Thoracic aorta (tissue), 2 donors: ENCODE results near the gene WDFY2. TPM values are rescaled to one million over a fixed set of nuclear protein-coding genes. Genes with fewer than 3 reads are reported as not detected.
"Not testable (repeated sequence)": the region's sequence is repeated elsewhere in the genome, so short reads cannot be mapped to it uniquely, and the experiment has no call there.

ENCODE experiments used
- ATAC-seq: fragments of 150-250 bp; one replicate; pipeline ENCODE4 v1.8.0; 2017; ENCODE audit warnings: low read depth; ENCODE audit not compliant: insufficient number of reproducible peaks, low FRiP score
- DNase-seq: peaks from one replicate; pipeline ENCODE4 v3.0.0-alpha.2; 2020; ENCODE audit warnings: low spot score
- H3K27ac ChIP-seq, 2 donors: fragments of 200-600 bp; sonication (generic); 1 replicate in 1 of 2; 2 replicates in 1 of 2; pipeline ENCODE4 v1.5.1; 2016; ENCODE audit warnings: mild to moderate bottlenecking in 2 of 2, moderate library complexity in 2 of 2
- H3K27me3 ChIP-seq: fragments of 200-600 bp; sonication (generic); replicated peaks from 2 replicates; pipeline ENCODE4 v1.6.0; 2016; ENCODE audit warnings: mild to moderate bottlenecking; ENCODE audit not compliant: insufficient read depth
- H3K36me3 ChIP-seq: fragments of 200-600 bp; sonication (generic); one replicate; pipeline ENCODE4 v1.5.1; 2016
- H3K4me1 ChIP-seq, 2 donors: fragments of 200-600 bp; sonication (generic); 1 replicate in 1 of 2; 2 replicates in 1 of 2; pipeline versions ENCODE4 v1.5.1 to v1.6.0; 2016; ENCODE audit warnings: low read depth in 2 of 2, mild to moderate bottlenecking in 1 of 2; ENCODE audit not compliant: control insufficient read depth in 1 of 2
- H3K4me3 ChIP-seq: fragments of 200-600 bp; sonication (generic); 2 replicates; pipeline ENCODE4 v1.5.1; 2016; ENCODE audit warnings: mild to moderate bottlenecking
- H3K9me3 ChIP-seq: fragments of 200-600 bp; sonication (generic); 2 replicates; pipeline ENCODE4 v1.5.1; 2016
- CTCF ChIP-seq: fragments of 200-600 bp; sonication (generic); IDR thresholded peaks from one replicate; pipeline ENCODE4 v1.5.1; 2019; ENCODE audit warnings: antibody characterized with exemption
- total RNA-seq, 2 donors: library from RNA; depleted of rRNA; stranded (reverse); fragments of >200 nt; gene quantifications; one replicate each; pipeline versions ENCODE4 v1.1.0 to v1.2.3, GENCODE V29; 2016

The WDFY2 gene
- total RNA-seq, 2 donors from 2014 or later = 14.6 to 19.3 TPM

GRCh38 chr13:51645154-51645650 is 60.9 kb downstream of the WDFY2 start:
- Histone ChIP-seq H3K9me3 (no peaks in the 10 kb centered on the region), H3K36me3 (no peaks in the 10 kb centered on the region), H3K27me3 (no peaks in the 10 kb centered on the region), H3K4me1 (peaks cover 32 to 34% of the 10 kb centered on the region in 2 donors), H3K27ac (no peak overlapping the region), H3K4me3 (peak overlapping the region; percentile 39)
- no peak for TF ChIP-seq CTCF
- DNase-seq (no peak), ATAC-seq (peak; percentile 29)

DNA sequence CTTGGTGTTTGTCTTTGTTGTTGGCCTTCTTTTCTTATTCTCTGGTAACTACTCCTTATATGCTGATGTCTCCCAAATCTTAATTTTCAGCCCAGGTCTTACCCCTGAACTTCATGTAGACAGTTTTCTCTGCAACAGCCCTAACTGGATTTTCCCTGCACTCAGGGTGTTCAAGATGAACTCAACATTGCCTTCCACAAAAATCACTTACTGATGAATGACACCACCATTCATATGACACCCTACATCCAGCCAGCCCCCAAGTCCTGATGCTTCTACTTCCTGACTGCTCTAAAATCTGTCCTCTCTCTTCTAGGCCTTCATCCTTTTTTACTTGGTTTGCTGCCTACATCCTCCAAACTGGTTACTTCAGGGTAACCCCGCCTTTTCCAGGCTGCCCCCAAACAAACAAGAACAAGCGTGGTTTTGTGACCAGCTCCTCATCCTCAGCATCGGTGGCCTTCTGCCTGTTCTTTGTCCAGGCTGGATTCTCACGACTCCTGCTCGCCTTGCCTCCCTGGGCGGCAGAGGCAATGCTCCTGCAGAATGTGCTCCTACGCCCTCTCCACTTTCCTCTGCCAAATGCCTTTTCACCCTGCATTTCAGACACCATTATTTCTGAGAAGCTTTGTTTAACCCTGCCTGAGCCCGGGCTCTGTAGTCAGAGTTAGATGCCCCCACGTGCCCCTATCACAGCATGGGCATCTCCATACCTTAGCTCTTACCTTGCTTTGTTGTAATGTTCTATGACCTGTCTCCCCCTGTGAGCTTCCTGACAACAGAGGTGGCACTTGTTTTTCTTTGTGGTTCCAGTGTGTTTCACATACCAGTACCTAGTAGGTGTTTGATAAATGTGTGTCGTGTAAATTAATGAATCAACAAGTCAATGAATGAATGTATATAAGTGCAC is 61.8 kb downstream of the WDFY2 start:
- Histone ChIP-seq H3K27me3 (no peaks in the 10 kb centered on the region), H3K9me3 (no peaks in the 10 kb centered on the region)
- no peak for TF ChIP-seq CTCF

DNA sequence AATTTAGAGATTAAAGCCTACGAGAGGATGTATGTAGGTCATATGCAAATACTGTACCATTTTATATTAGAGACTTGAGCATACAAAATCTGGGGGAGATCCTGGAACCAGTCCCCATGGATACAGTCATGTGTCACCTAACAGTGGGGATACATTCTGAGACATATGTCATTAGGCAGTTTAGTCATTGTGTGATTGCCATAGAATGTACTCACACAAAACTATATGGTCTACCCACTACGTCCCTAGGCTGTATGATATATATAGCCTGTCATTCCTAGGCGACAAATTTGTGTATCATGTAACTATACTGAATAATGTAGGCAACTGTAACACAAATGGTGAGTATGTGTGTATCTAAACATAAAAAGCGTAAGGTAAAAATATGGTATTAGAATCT is 62.8 kb downstream of the WDFY2 start:
- DNase-seq (no peak), ATAC-seq (no peak)
- no peak for TF ChIP-seq CTCF
- no peaks in the 10 kb centered on the region for H3K9me3 ChIP-seq
- no peaks in the 10 kb centered on the region for H3K36me3 ChIP-seq
- H3K27ac ChIP-seq = no peak overlapping the region
- no peak overlapping the region for H3K4me3 ChIP-seq
- H3K4me1 ChIP-seq = peaks cover 32 to 34% of the 10 kb centered on the region in 2 donors
- no peaks in the 10 kb centered on the region for H3K27me3 ChIP-seq

More for the DNA sequence above, 61.8 kb downstream of the WDFY2 start:
- ATAC-seq (no peak), DNase-seq (no peak)
- Histone ChIP-seq H3K36me3 (no peaks in the 10 kb centered on the region), H3K4me3 (no peak overlapping the region), H3K4me1 (peaks cover 32 to 34% of the 10 kb centered on the region in 2 donors), H3K27ac (no peak overlapping the region)

GRCh38 chr13:51652193-51652592 is 67.9 kb downstream of the WDFY2 start:
- DNase-seq, ATAC-seq, H3K27ac ChIP-seq, H3K4me1 ChIP-seq, H3K27me3 ChIP-seq, H3K36me3 ChIP-seq, H3K4me3 ChIP-seq, H3K9me3 ChIP-seq: not testable (repeated sequence)

DNA sequence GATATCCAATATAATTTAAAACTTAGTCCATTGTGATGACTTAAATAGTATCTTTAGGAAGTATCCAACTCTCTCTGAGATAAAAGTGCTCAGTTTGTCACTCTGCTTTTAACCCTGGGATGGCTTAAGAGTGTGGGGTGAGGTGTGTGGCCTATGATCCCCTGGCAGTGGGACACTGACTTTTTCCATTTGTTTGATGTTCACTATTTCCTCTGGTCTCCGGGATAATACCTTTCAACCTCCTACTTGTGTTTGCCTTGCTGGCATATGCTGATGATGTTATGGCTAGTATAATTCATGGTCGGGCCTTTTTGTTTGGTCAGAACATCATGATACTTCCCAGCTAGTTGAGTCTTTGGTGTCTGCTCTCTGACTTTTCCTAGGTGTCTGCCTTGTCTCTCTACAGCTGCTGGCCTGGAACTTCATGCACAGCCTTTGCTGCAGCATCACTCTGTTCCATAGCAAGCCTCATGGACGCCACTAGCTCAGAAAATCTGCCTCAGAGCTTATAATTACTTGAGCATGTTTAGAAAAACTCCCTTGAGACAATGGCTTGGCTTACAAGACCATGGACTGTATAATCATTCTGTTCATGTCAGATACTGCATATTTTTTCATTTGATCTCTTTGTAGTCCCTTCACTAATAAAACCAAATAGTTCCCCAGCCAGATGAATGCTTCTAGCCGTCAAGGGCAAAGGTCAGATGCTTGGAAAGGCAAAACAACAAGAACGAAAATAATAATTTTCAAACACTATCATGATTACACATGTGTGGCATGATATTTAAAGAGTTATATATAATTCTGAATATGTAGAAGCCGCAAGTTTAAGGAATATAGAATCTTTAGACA is 75.2 kb downstream of the WDFY2 start:
- ATAC-seq = no peak
- Histone ChIP-seq H3K4me1 (peaks cover 0 to 15% of the 10 kb centered on the region in 2 donors), H3K36me3 (peaks cover 5% of the 10 kb centered on the region), H3K27ac (no peak overlapping the region), H3K27me3 (no peaks in the 10 kb centered on the region), H3K9me3 (no peaks in the 10 kb centered on the region), H3K4me3 (no peak overlapping the region)
- no peak for DNase-seq
- TF ChIP-seq CTCF = no peak
